ENCODE data around the gene TMEM43.

Gene TMEM43

GRCh38 chr3:14170531-14171159 lies 45.8 kb downstream of the TMEM43 start:
- in situ Hi-C loops (cut with HindIII; ENCODE audit: low sequenced_read_pairs), result no loop called here

- in situ Hi-C loops (cut with HindIII; ENCODE audit: low sequenced_read_pairs), result no loop called here
Observed at GRCh38 chr3:14172496-14172895, 47.6 kb downstream of the TMEM43 start.

- in situ Hi-C loops (cut with HindIII; ENCODE audit: low sequenced_read_pairs), result no loop called here
Observed at GRCh38 chr3:14174483-14174882, 49.6 kb downstream of the TMEM43 start.

- in situ Hi-C loops (cut with HindIII; ENCODE audit: low sequenced_read_pairs), result no loop called here
Observed at GRCh38 chr3:14175383-14176037, 50.7 kb downstream of the TMEM43 start.

- in situ Hi-C loops (cut with HindIII; ENCODE audit: low sequenced_read_pairs), result no loop called here
Observed at GRCh38 chr3:14177580-14178246, 52.9 kb downstream of the TMEM43 start.

GRCh38 chr3:14178247-14179113 lies 53.6 kb downstream of the TMEM43 start, which contains the start of the genes LSM3 and XPC:
Gene LSM3, plus strand, starts transcription at chr3:14178817. Its CDS starts 44 bp downstream, at chr3:14178861.
Gene XPC, minus strand, starts transcription at chr3:14178601. Its CDS starts 33 bp downstream, at chr3:14178568.
- in situ Hi-C loops (cut with HindIII; ENCODE audit: low sequenced_read_pairs), result no loop called here

GRCh38 chr3:14179114-14179465 lies 54.2 kb downstream of the TMEM43 start:
- in situ Hi-C loops (cut with HindIII; ENCODE audit: low sequenced_read_pairs), result no loop called here

- in situ Hi-C loops (cut with HindIII; ENCODE audit: low sequenced_read_pairs), result no loop called here
Observed at GRCh38 chr3:14179795-14180194, 54.9 kb downstream of the TMEM43 start.

DNA sequence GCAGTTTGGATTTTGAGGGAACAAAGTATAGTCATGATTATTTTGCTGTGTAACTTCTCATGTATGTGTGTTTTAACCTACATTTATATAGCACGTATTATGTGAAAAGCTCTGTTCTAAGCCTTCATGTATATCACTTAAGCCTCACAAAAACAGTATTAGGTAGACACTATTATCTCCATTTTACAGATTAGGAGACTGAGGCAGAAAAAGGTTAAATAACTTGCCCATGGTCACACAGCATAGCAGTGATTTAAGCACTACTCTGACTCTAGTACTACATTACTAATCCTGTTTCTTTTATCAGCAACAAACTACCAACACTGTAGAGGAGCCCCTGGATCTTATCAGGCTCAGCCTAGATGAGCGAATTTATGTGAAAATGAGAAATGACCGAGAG lies 56.4 kb downstream of the TMEM43 start:
- in situ Hi-C loops (cut with HindIII; ENCODE audit: low sequenced_read_pairs), result no loop called here

- in situ Hi-C loops (cut with HindIII; ENCODE audit: low sequenced_read_pairs), result no loop called here
Observed at GRCh38 chr3:14183015-14183577, 58.2 kb downstream of the TMEM43 start.

GRCh38 chr3:14186854-14187458 lies 62.1 kb downstream of the TMEM43 start:
- in situ Hi-C loops (cut with HindIII; ENCODE audit: low sequenced_read_pairs), result no loop called here

DNA sequence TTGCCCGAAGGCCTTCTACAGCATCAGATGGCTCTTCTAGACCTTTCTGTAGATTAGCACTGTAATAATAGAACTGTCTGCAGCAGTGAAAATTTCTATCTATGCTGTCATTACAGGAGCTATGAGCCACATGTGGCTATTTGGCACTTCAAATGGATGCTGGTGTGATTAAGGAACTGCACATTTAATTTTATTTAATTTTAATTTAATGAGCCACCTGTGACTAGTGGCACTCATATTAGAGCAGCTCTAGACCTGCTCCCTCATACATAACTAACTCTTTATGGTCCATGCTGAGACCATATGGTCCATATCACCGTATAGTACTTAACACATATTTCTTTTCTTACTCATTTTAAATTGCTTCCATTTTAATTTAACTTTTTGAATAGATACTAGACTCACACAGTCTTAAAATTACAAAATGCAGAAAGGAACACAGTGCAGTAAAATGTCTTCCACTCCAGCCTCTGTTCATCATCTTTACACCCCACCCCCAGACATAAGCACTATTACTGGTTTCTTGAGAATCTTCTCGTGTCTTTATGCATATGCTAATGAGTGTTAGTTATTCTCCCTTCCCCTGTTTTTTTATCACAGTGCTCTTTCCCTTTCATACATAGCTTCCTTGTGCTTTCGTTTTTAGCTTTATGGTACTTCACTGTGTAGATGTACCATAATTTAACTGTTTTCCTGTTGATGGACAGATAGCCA lies 63.3 kb downstream of the TMEM43 start:
- in situ Hi-C loops (cut with HindIII; ENCODE audit: low sequenced_read_pairs), result no loop called here

Measured in DLD1 (cell line).